HG02981 (cell line): ENCODE data around the gene BCKDHA.
"Not testable (repeated sequence)": the region's sequence is repeated elsewhere in the genome, so short reads cannot be mapped to it uniquely, and the experiment has no call there.

Experiments
- ATAC-seq: cut with Tn5 transposase; IDR thresholded peaks from one replicate; pipeline ENCODE4 v1.9.1; 2021; ENCODE audit warnings: mild to moderate bottlenecking, moderate library complexity; ENCODE audit not compliant: unreplicated experiment

BCKDHA gene

DNA sequence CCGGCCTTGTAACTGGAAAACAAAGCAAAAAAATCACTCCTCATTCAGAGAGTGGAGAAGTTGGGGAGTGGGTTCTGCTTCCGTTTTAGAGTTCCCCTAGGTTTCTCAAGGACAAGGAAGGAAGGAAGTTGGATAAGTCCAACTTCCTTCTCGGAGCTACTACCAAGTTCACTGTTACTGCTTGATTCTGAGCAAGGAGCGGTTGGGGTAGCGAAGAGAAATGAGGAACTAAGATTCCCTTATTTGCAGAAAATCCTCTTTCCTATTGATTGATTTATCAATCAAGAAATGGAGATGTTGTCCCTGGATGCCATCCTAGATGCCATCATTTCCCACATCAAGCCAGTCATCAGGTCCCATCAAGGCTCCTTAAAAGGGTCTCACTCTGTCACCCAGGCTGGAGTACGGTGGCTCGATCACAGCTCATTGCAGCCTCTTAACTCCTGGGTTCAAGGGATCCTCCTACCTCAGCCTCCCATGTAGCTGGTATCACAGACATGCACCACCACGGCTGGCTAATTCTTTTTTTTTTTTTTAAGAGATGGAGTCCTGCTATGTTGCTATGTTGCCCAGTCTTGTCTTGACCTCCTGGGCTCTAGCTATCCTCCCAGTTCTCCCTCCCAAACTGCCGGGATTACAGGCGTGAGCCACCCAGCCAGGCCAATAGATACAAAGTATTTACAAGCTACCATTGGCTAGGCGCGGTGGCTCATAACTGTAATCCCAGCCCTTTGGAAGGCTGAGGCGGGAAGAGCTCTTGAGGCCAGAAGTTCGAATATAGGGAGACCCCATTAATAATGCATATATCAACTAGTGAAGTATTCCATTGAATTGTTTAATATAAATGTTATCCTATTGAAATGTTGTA is 32.9 kb upstream of the BCKDHA start:
- ATAC-seq, result no peak

DNA sequence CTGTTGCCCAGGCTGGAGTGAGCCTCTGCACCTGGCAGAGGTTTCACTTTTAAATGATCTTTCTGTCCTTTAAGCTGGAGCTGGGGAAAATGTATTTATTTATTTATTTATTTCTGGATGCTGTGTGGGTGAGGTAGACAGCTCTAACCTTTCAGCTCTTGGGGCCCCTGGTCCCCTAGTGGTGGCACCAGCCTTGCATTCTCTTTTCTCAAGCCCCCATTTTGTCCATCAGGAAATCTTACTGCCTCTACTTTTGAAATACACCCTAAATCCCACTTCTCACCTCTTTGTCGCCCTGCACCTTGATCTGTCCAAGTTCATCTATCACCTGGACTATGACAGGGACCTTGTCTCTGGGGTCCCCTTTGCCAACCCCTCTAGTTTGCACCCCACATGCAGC is 31.5 kb upstream of the BCKDHA start:
- no peak for ATAC-seq

- ATAC-seq, result no peak
Measured at GRCh38 chr19:41367848-41368301, 29.7 kb upstream of the BCKDHA start.

DNA sequence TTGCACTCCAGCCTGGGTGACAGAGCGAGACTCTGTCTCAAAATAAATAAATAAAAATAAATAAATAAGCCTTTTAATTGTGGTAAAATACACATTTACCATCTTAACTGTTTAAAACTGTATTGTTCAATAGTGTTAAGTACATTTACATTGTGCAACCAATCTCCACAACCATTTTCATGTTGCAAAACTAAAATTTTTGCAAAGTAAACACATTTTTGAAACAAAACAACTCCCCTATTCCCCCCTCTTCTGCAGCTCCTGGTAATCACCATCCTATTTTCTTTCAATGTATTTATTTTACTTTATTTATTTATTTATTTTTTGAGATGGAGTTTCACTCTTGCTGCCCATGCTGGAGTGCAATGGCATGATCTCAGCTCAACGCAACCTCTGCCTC is 27.8 kb upstream of the BCKDHA start:
- ATAC-seq, result no peak

- ATAC-seq, result not testable (repeated sequence)
Measured at GRCh38 chr19:41371119-41371518, 26.5 kb upstream of the BCKDHA start.

GRCh38 chr19:41371541-41371940 is 26.1 kb upstream of the BCKDHA start:
- no peak for ATAC-seq

DNA sequence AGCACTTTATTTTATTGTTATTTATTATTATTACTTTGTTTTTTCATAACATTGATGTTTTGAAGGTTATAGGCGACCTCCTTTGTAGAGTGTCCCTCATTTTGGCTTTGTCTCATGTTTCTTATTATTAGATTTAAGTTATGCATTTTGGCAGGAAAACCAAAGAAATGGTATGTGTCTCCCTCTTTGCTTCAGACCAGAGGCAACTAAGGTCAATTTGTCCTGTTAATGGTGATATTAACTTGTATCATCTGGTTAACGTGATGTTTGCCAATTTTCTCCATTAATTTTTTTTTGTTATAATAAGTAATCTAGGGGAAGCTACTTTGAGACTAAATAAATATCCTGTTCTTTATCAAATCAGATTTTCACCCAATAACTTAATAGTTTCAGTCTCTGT is 25.1 kb upstream of the BCKDHA start:
- ATAC-seq, result no peak

DNA sequence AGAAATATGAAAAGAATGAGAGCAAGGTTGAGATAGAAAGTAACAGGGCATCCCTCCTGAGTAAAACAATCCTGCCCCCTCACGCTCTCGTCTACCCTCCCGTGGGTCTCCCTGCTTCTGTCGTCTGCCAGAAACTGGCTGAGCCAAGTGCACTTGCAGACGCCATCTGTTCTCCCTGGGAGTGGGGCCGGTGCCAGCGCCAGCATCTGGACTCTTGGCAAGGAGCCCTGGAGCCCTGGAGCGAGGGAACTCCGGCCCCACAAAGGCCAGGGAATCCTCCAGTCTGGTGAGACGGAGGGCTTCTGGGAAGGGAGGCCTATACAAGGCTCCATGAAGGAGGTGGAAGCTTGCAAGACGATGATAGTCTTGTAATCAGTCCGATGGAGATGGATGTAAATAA is 23.6 kb upstream of the BCKDHA start:
- no peak for ATAC-seq

GRCh38 chr19:41376241-41376997 is 21.2 kb upstream of the BCKDHA start, which contains the start of gene TMEM91:
TSS of gene TMEM91 (plus strand) at chr19:41376533. CDS start at chr19:41378310, 1,777 bp downstream.
- ATAC-seq, result no peak

GRCh38 chr19:41376998-41377365 is 20.6 kb upstream of the BCKDHA start:
- ATAC-seq, result no peak

GRCh38 chr19:41377977-41378709 is 19.5 kb upstream of the BCKDHA start:
- peak; percentile 76 for ATAC-seq

- ATAC-seq, result not testable (repeated sequence)
Measured at GRCh38 chr19:41381536-41381935, 16.1 kb upstream of the BCKDHA start.

- no peak for ATAC-seq
Measured at GRCh38 chr19:41384351-41384750, 13.3 kb upstream of the BCKDHA start.

DNA sequence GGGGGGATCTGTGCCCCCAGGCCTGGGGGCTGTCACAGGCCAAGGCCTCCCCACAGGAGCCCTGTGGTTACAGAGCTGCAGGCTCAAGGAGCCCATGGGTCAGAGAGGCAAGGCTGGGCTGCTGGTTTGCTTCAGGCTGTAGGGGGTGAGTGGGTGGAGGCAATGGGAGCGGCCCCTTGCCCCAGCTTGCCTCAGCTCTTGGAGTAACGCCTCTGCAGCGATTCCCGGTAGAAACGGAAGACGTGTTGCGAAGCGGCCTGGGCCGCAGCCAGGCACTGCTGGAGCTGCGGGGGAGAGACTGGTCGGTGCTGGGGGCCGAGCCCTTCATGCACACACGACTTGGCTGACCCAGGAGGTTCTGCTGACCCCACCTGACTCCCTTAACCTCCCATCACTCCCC is 11.2 kb upstream of the BCKDHA start:
- ATAC-seq, result no peak

DNA sequence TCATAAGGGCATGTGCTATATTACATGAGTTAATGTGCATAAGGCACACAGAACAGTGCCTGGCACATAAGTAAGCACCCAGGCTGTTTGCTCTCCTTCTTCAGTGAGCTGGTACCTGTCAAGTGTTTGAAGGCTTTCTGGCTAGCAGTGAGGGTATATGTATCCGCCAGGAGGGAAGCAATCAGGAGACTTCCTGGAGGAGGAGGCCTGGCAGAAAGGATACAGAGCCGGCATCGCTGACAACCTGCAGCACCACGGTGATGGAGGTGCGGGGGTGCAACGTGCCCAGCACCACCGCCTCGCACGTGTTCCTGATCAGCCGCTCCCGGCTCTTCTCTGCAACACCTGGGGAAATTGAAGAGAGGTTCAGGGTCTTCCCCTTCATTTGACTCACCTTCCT is 6.0 kb upstream of the BCKDHA start:
- no peak for ATAC-seq

GRCh38 chr19:41392775-41393174 is 4.8 kb upstream of the BCKDHA start:
- no peak for ATAC-seq

DNA sequence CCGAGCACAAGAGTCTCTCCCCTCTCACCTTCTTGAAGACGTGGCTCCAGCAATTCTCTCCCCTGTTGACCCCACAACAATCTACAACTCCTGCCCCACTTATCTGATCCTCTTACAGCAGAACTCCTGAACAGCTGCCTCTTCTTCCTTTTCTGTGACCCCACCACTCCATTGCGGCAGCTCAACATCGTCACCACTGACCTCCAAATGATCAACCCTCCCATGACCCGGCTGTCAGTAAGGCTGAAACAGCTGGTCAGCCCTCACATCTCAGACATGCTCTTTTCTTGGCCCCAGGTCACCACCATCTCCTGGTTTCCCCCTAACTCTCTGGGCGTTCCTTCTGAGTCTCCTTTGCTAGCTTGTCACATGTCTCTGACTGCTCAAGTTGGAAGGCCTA is 2.3 kb upstream of the BCKDHA start:
- no peak for ATAC-seq

GRCh38 chr19:41398050-41398418 is 416 bp downstream of the BCKDHA start:
- no peak for ATAC-seq

DNA sequence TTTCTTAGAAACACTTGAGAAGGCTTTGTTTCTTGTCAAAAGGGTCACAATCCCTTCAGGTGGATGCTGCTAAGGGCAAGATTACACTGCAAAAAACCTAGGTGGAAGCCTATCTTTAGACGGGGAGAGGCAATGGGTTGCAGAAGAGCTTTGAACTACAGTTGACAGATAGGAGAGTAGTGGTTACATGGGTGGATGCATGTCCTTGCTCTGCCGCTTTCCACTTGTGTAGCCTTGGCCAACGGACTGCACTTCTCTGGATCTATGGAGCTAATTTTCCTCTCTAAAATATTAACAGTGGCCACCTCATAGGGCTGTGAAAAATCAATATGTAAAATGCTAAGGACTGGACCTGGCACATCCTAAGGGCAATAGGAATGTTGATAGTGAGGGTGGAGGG is 980 bp downstream of the BCKDHA start:
- no peak for ATAC-seq

GRCh38 chr19:41399091-41399490 is 1.5 kb downstream of the BCKDHA start:
- no peak for ATAC-seq

DNA sequence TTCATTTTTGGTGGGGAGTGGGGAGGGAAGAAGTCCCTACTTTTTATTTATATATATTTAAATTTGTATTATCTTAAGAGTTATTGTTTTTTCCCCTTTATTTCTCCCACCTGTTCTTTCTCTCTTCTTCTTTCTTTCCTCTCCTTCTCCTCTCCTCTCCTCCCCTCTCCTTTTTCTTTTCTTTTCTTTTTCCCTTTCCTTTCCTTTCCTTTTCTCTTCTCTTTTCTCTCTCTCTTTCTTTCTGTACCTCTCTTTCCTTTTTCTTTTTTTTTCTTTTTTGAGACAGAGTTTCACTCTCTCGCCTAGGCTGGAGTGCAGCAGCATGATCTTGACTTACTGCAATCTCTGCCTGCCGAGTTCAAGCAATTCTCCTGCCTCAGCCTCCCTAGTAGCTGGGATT is 1.9 kb downstream of the BCKDHA start:
- no peak for ATAC-seq
